PC-9 (cell line): ENCODE data around the gene R3HDM2.

Experiments used
- CTCF ChIP-seq: fragments of 200-600 bp; sonication (generic); conservative IDR thresholded peaks from 2 replicates; pipeline ENCODE4 v1.6.1; 2017; ENCODE audit warnings: mixed run types, antibody characterized with exemption, mild to moderate bottlenecking, moderate library complexity
- EZH2 ChIP-seq: fragments of 200-600 bp; sonication (generic); IDR thresholded peaks from 2 replicates; pipeline ENCODE4 v1.8.0; 2017; ENCODE audit warnings: antibody characterized with exemption, low read depth

- TF ChIP-seq CTCF (no peak), EZH2 (no peak)
Observed at GRCh38 chr12:57460841-57461275, 30.0 kb upstream of the R3HDM2 start.
